Measurements from ENCODE around the gene SRM. TPM values are rescaled to one million over a fixed set of nuclear protein-coding genes. Genes with fewer than 3 reads are reported as not detected.
A peak's percentile ranks its signal among the peaks of the same experiment; 100 is the strongest.
"Not testable (repeated sequence)": the region's sequence is repeated elsewhere in the genome, so short reads cannot be mapped to it uniquely, and the experiment has no call there.

Gene SRM
- total RNA-seq, result 15.7 and 22.7 TPM in 2 replicates

DNA sequence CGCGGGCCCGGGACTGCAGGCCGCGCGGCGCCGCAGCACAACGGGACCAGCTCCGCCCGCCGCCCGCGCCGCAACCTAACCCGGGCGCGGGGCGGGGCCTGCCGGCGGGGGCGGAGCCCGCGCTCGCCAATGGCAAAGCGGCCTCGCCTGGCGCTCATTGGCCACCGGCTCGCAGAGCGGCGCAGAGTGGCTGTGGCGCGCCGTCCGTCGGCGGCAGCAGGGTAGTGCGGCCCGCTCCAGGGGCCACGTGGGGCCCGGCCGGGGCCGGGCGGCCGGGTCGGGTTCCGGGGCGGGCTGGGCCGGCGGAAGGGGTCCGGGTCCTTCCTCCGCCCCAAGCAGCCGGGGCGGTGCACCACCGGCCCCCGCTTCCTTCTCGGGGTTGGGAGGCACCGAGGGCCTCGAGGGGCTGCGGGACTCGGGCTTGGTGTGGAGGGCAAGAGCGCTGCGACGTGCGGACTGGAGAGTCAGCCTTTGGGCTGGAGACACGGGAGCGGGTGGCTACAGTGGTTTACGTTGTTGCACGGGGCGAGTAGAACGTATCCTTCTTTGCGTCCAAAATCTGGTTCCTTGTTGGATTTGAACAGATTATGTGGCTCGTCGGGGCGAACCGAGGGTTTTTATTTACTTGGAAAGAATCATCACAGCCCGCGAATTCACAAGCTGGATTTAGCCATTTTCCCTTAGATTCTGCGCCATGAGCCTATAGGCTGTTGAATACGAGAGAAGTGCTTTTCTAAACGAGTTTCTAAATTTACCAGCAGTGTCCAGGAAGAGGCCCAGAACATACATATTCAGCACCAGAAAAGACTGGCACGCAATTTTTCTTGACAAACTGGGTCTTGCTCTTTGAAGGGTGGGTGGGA, at the start of gene SRM:
Gene SRM (minus strand): TSS at position 51 of the 863 bp plus-strand sequence. CDS start 75 bp downstream, outside the sequence.
- DNase-seq (ENCODE audit: low read depth, low spot score), result peak; percentile 63

DNA sequence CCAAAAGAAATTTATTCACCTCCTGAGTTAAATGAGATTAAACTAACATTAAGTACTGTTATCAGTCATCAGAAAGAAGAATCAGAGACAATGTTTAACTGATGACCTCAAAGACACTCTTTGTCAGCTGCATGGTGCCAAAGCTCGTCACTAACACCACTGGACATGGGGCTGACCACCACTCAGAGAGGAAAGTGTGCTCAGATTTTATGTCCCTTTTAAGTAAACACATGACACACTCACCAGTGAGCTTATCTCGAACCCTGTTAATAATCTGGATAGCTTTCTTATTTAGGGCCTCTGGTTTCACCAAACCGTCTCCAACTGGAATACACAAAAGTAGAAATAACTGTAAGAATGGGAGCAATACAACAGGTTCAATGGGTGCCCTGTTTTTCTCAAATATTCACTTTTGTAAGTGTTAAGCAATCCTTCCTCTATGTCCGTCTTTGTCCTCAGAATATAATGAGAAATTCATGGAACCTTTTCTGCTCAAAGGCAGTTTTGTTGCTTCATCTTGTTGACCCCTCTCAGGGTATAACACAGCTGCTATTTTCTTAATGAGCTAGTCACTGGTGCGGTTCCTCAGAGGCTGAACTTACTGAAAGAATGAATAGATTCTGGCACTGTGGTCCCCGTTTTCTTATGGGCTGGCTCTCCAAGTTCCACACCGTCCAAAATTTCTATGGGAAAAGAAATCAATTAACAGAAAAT, 49.4 kb upstream of the SRM start:
- no peak for DNase-seq (ENCODE audit: low read depth, low spot score)

DNA sequence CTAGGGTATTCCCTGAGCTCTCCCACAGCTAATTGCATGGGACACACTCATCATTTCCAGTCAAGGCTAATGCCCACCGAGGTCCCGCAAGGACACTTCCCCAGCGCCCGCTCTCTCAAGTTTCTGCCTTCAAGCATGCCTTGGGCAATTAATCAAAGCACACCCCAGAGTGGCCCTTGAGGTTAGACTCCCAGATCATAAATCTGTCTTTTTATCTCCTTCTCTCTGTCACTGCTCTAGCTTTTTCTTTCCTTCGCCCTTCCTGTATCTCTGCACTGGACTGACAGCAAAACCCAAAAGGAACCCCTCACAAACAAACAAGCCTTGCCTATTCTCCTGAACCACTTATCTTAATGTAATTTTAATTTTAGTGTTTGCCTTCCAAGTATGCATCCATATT, 47.8 kb upstream of the SRM start:
- DNase-seq (ENCODE audit: low read depth, low spot score), result no peak

DNA sequence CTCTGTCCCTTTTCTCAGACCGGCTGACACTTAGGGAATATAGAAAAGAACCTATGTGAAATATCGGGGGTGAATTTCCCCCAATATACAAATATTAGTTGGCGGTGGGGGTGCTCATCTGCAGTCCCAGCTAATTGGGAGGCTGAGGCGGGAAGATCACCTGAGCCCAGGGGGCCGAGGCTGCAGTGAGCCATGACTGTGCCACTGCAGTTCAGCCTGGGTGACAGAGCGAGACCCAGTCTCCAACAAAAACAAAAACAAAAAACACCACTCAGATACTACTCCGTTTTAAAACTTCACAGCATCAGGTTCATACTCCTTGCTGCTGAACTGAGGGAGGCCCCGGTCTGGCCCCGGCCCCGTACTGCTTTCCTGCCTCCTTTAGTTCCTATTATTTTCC, 45.8 kb upstream of the SRM start:
- no peak for DNase-seq (ENCODE audit: low read depth, low spot score)

DNA sequence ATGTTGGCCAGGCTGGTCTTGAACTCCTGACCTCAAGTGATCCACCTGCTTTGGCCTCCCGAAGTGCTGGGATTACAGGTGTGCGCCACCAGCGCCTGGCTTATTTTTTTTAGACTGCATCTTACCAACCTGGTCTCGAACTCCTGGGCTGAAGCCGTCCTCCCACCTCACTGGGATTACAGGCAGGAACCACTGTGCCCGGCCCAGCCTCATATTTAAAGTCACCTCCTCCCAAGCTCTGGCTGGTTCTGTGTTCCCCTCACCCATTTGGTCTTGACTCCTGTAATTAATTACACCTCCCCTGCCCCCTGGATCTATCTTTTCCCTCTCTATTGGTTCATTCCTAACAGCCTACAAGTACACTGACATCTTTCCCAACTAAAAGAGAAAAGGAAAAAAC, 41.5 kb upstream of the SRM start:
- DNase-seq (ENCODE audit: low read depth, low spot score), result no peak

DNA sequence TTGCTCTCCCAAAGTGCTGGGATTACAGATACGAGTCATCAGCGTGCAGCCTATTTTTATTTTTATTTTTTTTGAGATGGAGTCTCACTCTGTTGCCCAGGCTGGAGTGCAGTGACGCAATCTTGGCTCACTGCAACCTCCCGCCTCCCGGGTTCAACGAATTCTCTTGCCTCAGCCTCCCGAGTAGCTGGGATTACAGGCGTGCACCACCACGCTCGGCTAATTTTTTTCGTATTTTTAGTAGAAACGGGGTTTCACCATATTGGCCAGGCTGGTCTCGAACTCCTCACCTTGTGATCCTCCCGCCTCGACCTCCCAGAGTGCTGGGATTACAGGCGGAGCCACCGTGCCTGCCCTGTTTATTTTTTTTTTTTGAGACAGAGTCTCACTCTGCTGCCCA, 41.0 kb upstream of the SRM start:
- not testable (repeated sequence) for DNase-seq (ENCODE audit: low read depth, low spot score)

DNA sequence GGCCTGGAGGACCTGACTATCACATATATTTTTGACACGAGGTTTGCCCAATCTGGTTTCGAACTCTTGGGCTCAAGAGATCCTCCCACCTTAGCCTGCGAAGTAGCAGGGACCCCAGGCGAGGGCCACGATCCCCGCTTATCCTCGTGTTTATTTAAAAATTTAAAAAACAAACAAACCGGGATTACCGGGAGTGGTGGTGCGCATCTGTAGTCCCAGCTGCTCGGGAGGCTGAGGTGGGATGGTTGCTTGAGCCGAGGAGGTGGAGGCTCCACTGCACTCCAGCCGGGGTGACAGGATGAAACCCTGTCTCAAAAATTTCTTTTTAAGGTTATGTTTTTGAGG, 40.3 kb upstream of the SRM start:
- no peak for DNase-seq (ENCODE audit: low read depth, low spot score)

DNA sequence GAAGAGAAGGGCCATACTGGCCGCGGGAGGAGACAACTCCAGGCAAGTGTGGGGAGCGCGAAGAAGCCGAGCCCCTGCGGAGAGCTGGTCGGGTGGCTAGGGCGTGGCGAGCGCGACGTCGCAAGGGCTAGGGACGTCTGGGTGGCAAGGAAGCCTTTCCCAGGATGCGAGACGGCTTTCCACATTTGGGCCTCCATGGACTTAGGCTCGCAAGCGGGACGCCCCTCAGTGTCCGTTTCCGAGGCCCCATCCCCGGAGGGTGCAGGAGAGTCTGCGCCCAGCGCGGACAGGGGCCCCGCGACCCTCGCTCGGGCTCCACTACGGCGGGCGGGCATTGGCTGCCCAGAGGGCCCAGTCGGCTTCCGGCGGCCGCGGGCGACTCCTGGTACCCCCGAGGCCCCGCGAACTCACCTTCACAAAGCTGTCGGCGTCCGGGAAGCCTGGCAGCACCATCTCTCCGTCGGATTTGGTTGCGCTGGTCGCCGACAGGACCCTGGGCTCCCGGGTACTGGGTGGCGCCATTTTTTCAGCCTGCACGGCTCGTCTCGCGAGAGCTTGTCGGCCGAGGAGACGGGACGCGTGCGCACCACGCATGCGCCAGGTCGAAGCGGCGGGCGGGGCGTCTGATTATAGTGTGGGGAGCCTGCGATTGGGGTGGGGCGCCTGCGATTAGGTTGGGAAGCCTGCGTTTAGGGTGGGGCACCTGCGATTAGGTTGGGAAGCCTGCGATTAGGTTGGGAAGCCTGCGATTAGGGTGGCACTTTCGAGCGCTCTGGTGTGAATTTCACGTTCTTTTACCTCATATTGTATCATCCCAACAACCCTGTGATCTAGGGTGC, 39.7 kb upstream of the SRM start, which contains the start of gene EXOSC10:
Gene EXOSC10 (minus strand): TSS at position 560 of the 839 bp plus-strand sequence. CDS start 38 bp downstream, at position 522.
- DNase-seq (ENCODE audit: low read depth, low spot score), result peak; percentile 55

DNA sequence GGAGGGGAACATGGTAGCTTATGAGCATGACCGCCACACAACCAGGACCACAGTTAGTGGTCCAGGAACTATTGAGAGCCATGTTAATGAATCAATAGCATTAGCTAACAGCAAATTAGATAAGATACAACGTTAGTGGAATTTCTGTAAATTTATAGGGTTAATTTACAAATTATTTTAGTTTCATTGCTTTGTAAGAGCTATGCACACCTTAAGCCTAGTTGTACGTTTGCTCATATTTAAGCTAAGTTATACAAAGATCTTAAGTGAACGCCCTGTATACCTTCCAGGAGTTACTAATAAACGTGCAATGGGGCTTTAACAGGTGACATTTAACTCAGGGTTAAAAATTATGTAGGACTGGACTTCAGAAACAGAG, 39.1 kb upstream of the SRM start:
- DNase-seq (ENCODE audit: low read depth, low spot score), result no peak

DNA sequence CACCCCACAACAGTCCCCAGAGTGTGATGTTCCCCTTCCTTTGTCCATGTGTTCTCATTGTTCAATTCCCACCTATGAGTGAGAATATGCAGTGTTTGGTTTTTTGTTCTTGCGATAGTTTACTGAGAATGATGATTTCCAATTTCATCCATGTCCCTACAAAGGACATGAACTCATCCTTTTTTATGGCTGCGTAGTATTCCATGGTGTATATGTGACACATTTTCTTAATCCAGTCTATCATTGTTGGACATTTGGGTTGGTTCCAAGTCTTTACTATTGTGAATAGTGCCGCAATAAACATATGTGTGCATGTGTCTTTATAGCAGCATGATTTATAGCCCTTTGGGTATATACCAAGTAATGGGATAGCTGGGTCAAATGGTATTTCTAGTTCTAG, 24.0 kb upstream of the SRM start:
- not testable (repeated sequence) for DNase-seq (ENCODE audit: low read depth, low spot score)

DNA sequence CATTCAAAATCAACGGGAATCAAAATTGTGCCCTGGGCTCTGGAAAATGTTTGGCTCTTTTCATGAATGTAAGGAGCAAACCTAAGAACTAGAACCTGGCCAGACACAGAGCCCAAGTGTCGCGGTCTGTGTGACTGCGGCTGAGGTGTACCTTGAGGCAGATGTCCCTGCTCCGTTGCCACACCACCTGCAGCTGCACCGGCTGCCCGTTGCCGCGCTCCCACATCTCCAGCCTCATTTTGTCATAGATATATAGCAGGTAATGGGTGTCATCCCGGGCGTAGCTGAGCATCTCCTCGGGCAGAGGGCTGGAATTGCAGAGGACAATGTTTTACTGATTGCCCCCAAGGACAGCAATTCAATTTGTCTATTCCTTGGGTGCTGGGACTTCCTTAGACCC, 21.1 kb upstream of the SRM start:
- no peak for DNase-seq (ENCODE audit: low read depth, low spot score)

DNA sequence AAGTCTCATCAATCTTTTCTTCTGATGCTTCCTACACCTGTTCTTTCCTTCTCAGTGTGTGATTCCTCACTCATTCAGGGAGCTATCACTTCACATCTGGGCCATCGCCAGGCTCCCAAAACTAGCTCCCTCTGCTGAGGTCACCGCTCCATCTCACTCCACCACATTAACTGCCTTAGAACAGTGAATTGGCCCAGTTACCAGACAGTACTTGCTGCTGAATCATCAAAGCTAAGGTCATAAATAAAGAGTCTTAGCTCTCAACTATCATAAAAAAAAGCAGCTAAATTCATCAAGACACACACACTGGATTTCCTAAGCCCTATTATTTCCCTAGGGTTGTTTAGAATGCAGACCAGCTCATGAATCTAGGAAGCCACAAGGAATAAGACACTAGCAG, 18.8 kb upstream of the SRM start:
- DNase-seq (ENCODE audit: low read depth, low spot score), result no peak

DNA sequence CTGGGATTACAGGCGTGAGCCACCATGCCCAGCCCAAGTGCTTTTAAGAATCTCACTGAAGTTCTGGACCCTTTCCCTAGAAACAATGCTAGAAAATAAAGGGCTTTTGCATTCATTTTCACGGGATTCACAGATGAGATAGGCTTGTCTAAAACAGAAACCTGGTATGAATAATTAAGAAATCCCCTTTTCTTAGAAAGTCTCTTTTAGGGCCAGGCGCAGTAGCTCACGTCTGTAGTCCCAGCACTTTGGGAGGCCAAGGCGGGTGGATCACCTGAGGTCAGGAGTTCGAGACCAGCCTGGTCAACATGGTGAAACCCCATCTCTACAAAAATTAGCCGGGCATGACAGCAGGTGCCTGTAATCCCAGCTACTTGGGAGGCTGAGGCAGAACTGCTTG, 13.6 kb upstream of the SRM start:
- not testable (repeated sequence) for DNase-seq (ENCODE audit: low read depth, low spot score)

DNA sequence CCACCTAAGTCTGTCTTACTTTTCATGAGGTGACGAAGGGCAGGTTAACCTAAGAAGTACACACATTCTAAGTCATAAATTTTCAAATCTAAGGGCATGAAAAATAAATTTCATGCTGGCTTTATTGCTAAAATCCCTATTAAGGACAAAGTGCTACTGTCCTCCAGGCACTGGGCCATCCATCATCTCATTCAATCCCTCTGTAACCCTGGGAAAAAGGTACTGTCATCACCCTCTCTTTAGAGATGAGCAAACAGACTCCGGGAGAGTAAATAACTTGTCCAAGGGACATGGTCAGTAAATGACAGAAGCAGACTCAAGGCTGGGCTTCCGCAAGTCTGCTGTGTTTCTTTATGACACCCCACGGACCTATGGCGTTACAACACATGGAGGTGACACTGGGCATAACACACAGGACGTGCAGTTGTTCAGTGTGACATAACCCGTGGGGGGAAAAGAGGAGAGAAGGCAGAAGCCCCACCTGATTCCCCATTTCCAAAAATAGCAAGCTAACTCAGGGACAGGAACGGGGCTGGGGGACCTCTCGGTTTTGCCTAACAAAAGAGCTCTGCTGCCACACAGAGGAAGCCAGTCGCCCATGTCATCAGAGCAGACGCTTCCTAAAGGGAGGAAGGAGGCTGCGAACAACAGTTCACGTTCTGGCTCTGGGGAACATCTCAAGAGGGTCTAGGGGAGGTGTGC, 12.5 kb upstream of the SRM start:
- DNase-seq (ENCODE audit: low read depth, low spot score), result no peak

DNA sequence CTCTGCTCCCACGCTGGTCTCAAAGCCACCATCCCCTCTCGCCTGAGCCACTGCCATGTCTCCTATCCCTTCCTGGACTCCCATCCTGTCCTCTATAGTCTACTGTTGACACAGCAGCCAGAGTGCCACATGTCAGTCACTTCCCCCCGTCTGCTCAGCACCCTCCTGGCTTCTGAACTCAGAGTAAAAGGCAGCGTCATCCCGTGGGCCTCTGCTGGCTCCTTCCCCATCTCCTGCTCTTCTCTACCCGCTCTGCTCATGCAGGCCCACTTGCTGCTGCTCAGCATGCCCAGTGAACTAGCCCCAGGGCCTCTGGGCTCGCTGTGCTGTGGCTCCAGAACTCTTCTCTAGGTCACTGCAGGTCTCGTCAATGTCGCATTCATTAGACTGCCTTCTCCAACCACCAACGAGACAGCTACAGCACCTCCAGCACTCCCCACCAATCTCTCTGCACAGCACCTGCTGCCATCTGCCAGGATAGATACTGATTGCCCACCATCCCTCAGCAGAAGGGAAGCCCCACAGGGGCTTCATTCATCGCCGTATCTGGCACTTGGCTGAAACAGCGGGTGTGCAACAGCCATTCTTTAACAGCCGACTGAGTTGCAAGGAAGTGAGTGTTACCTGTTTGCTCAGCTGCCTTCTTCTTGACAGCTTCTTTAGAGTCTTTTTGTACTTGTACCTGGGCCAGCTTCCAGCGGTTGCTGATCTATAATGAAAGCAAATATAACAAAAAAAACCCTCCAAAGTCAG, 11.8 kb upstream of the SRM start:
- DNase-seq (ENCODE audit: low read depth, low spot score), result no peak

DNA sequence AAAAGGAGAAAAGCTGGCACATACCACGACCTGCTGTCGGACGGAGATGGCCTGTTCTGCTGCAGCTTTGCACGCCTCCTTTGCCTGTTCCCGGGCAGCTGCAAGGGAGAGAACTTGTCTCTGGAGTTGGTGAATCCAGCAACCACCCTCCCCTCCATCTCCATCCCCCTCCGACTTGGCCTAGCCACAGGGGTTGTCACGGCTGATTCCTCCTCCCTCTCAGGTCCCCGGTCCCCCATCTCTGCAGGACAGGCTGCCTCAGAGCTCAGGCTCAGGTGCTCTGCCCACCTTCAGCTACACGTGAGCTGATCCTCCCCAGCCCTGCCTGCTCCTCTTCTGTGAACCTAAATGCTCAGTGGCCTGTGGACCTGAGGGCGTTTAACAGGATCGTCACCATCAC, 11.1 kb upstream of the SRM start:
- DNase-seq (ENCODE audit: low read depth, low spot score), result no peak

DNA sequence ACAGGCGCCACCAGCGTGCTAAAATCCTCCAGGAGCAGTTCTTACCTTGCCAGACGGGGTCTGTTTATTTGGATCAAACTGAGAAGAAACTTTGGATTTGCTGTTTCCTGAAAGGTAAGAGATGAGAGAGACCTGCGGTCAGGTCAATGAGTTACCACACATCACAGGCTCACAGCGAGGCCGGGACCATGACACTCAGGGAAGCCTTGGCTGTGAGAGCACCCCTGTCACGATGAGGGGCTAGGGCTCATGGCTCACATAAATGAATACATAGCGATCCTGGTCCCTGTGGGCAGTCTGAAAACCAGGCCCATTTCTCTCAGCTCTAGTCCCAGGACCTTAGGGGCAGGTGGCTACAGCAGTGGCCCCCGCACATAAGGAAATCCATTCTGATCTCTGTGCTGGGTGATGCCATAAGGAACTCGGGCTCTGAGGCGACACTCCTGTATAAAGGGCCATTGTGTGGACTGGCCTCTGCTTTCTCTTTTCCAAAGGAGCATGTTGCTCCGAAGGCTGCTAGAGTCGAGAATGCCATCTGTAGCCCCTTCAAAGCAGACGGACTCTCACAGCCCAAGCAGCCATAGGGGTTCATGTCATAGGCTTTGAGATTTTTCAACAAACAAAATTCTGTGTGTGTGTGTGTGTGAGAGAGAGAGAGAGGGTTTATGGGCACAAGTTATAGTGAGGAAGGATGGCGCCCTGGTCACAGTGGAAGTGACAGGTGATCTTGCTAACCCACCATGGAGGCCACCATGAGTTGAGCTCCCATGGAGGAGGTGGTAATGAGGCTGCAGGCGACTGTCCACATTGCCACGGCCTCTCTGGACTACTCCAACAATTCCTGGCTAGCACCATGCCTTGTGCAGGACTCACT, 9.0 kb upstream of the SRM start:
- no peak for DNase-seq (ENCODE audit: low read depth, low spot score)

DNA sequence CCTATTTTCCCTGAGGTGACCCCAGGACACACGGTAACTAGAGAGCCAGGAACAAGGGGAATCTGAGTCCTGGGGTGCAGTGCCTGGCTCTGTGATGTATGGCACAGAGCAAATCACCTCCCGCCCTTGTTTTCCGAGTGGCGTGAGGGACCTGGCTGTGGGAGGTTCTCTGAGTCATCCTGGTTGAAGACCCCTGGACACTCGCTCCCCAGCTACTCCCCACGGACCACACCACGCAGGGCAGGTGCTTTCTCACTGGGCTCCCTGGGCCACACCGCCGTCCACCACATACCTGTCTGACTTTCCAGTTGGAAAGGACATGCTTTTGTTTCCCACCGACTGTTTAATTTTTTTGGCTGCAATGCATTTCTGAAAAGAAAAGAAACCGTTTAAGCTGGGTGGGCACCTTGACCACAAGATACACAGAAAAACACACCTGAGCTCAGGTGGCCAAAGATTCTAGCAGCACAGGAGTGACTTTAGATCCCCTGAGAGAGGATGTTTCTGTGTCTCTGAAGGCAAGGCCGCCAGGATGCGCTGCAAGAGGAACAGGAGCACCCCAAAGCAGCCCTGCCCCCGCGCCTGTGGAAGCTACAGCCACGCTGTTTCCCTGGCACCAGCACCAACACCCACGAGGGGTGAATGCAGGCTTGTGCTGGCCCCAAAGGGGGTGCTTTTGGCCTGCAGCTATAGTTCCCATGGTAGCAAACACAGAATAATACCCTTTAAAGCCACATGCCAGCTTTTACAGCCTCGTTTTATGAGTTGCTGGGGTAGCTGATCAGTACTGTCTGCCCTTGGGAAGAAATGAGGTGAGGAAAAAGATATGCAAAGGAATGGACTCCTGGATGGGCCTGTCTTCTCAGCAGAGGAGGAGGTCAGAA, 8.1 kb upstream of the SRM start:
- no peak for DNase-seq (ENCODE audit: low read depth, low spot score)

DNA sequence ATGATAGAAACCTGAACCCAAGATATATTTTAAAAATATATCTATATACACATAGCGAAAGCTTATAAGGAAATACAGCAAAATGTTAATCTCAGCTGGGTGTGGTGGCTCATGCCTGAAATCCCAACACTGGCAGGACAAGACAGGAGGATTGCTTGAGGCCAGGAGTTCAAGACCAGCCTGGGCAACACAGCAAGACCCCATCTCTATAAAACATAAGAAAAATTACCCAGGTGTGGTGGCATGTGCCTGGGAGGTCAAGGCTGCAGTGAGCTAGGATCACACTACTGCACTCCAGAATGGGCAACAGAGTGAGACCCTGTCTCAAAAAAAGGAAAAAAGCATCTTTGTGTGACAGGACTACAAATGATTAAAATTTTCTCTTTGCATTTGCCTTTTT, 6.0 kb upstream of the SRM start:
- DNase-seq (ENCODE audit: low read depth, low spot score), result no peak

All from pulmonary artery endothelial cell (primary cell).